ENCODE results near the gene SNAP47.

GRCh38 chr1:227758366-227758765 lies 23.1 kb downstream of the SNAP47 start:
- TF ChIP-seq SUZ12 (IDR thresholded peaks at IDR 0.05): no peak
- no peak for TF ChIP-seq L3MBTL2 (conservative IDR thresholded peaks at IDR 0.05)
- no peak for TF ChIP-seq FOXM1 (IDR thresholded peaks at IDR 0.05; ENCODE audit: borderline replicate concordance)
- no peak for TF ChIP-seq FOXA1 (IDR thresholded peaks at IDR 0.05)
- TF ChIP-seq NFRKB (IDR thresholded peaks at IDR 0.05): no peak
- TF ChIP-seq SP1 (IDR thresholded peaks at IDR 0.05): no peak
- TF ChIP-seq PKNOX1 (IDR thresholded peaks at IDR 0.05): no peak
- no peak for TF ChIP-seq HDGF (IDR thresholded peaks at IDR 0.05; ENCODE audit: borderline replicate concordance)
- TF ChIP-seq TARDBP (IDR thresholded peaks at IDR 0.05): no peak
- no peak for TF ChIP-seq BHLHE40 (IDR thresholded peaks at IDR 0.05; ENCODE audit: borderline replicate concordance)
- TF ChIP-seq CTBP1 (IDR thresholded peaks at IDR 0.05; ENCODE audit: borderline replicate concordance): no peak
- TF ChIP-seq ARNT (IDR thresholded peaks at IDR 0.05): no peak
- TF ChIP-seq ZNF384 (IDR thresholded peaks at IDR 0.05): no peak
- TF ChIP-seq LEF1 (IDR thresholded peaks at IDR 0.05; ENCODE audit: borderline replicate concordance): no peak

Data from HEK293T (cell line).